CD4-positive, alpha-beta T cell treated with Interleukin-4 for 1 hour (primary cell): ENCODE results near the gene TAF7L.

Experiments used
- DNase-seq, 2 donors: peaks; one replicate each; pipeline ENCODE4 v3.0.0-alpha.2; 2020 to 2022

TAF7L gene

GRCh38 chrX:101219864-101220346 lies 71.2 kb downstream of the TAF7L start:
- no peak for DNase-seq

GRCh38 chrX:101219116-101219863 lies 71.8 kb downstream of the TAF7L start, which contains the start of gene DRP2:
DRP2 (plus strand) TSS chrX:101219786; CDS start chrX:101231648, 11,862 bp downstream.
- DNase-seq = no peak
